Measurements from ENCODE around the gene GPRC5D.

DNA sequence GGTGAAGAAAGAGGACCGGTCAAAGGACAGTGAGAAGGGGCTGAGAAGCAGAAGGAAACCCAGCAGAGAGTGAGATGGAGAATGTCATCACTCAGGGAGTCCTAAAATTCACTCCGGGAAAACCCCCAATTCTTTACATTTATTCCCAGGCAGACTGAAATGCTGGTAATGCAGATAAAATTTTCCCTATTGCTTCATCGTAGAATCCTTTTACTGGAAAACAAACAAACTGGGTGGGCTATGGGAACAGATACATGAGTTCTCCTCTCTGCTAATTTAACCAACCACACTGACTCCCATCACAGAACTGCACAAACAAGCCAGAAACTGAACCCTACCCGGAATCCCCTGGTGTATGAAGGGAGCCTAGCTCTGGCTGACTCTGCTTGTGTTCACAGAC, 27.2 kb upstream of the GPRC5D start:
- TF ChIP-seq, protein P1, sequence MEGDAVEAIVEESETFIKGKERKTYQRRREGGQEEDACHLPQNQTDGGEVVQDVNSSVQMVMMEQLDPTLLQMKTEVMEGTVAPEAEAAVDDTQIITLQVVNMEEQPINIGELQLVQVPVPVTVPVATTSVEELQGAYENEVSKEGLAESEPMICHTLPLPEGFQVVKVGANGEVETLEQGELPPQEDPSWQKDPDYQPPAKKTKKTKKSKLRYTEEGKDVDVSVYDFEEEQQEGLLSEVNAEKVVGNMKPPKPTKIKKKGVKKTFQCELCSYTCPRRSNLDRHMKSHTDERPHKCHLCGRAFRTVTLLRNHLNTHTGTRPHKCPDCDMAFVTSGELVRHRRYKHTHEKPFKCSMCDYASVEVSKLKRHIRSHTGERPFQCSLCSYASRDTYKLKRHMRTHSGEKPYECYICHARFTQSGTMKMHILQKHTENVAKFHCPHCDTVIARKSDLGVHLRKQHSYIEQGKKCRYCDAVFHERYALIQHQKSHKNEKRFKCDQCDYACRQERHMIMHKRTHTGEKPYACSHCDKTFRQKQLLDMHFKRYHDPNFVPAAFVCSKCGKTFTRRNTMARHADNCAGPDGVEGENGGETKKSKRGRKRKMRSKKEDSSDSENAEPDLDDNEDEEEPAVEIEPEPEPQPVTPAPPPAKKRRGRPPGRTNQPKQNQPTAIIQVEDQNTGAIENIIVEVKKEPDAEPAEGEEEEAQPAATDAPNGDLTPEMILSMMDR (conservative IDR thresholded peaks at IDR 0.05): no peak
- no peak for TF ChIP-seq EZH2 (IDR thresholded peaks at IDR 0.05; ENCODE audit: low read depth)
